NCI-H82 treated with DMSO at 0.1 percent for 48 hours (cell line): ENCODE data around the gene PFDN5.
"Not testable (repeated sequence)": the region's sequence is repeated elsewhere in the genome, so short reads cannot be mapped to it uniquely, and the experiment has no call there.

Experiments used
- DNase-seq: peaks from one replicate; lab custom pipeline; 2025; ENCODE audit not compliant: unreplicated experiment; lab: John Stamatoyannopoulos, UW

PFDN5 gene

GRCh38 chr12:53286448-53286847 is 8.9 kb upstream of the PFDN5 start:
- no peak for DNase-seq

GRCh38 chr12:53287741-53288216 is 7.6 kb upstream of the PFDN5 start:
- DNase-seq, result peak; percentile 4

GRCh38 chr12:53288322-53288721 is 7.0 kb upstream of the PFDN5 start:
- DNase-seq, result no peak

GRCh38 chr12:53289891-53290290 is 5.5 kb upstream of the PFDN5 start:
- DNase-seq, result no peak

GRCh38 chr12:53290661-53291060 is 4.7 kb upstream of the PFDN5 start:
- no peak for DNase-seq

GRCh38 chr12:53292426-53292825 is 2.9 kb upstream of the PFDN5 start:
- no peak for DNase-seq

- DNase-seq, result no peak
Observed at GRCh38 chr12:53295891-53296219, 513 bp downstream of the PFDN5 start.

- DNase-seq, result not testable (repeated sequence)
Observed at GRCh38 chr12:53297106-53297505, 1.8 kb downstream of the PFDN5 start.

GRCh38 chr12:53298164-53298563 is 2.8 kb downstream of the PFDN5 start:
- no peak for DNase-seq

GRCh38 chr12:53299101-53299453 is 3.7 kb downstream of the PFDN5 start:
- DNase-seq, result no peak

GRCh38 chr12:53299454-53300180 is 4.3 kb downstream of the PFDN5 start, which contains the start of gene MYG1:
MYG1 (plus strand) TSS chr12:53299695; CDS start chr12:53299738, 43 bp downstream.
- DNase-seq, result peak; percentile 61

- DNase-seq, result no peak
Observed at GRCh38 chr12:53300187-53300586, 4.8 kb downstream of the PFDN5 start.

- DNase-seq, result no peak
Observed at GRCh38 chr12:53302903-53303302, 7.6 kb downstream of the PFDN5 start.

GRCh38 chr12:53306826-53307225 is 11.5 kb downstream of the PFDN5 start:
- DNase-seq, result no peak

GRCh38 chr12:53308276-53308675 is 12.9 kb downstream of the PFDN5 start:
- no peak for DNase-seq

GRCh38 chr12:53313996-53314395 is 18.7 kb downstream of the PFDN5 start:
- no peak for DNase-seq

GRCh38 chr12:53320352-53321195 is 25.2 kb downstream of the PFDN5 start:
- no peak for DNase-seq

- no peak for DNase-seq
Observed at GRCh38 chr12:53324113-53324778, 28.9 kb downstream of the PFDN5 start.

GRCh38 chr12:53324779-53325510 is 29.6 kb downstream of the PFDN5 start:
- DNase-seq, result peak; percentile 74

GRCh38 chr12:53325511-53326061 is 30.2 kb downstream of the PFDN5 start:
- no peak for DNase-seq
